ENCODE results near the gene MAGI2.
"Not testable (repeated sequence)": the region's sequence is repeated elsewhere in the genome, so short reads cannot be mapped to it uniquely, and the experiment has no call there.

Gene MAGI2

GRCh38 chr7:79055722-79056415 is 397.6 kb downstream of the MAGI2 start:
- DNase-seq (ENCODE audit: low read depth, low spot score), result no peak

DNA sequence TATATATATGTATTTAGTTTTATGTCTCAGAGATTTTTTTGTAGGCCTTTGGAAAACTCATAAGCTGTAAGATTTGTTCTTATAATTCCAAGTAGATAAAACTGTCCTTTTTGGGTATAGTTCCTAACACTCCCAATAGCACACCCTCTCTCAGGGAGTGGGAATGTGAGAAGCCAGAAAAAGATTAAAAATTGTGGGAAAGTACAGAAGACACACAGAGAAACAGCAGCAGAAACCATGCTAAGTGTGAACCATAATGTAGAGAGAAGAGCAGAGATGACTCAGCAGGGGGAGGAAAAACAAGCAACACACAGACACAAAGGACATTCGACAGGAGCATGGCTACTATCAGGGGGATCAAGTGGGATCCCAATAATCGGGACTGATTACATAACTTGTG is 401.6 kb downstream of the MAGI2 start:
- DNase-seq (ENCODE audit: low read depth, low spot score), result no peak

DNA sequence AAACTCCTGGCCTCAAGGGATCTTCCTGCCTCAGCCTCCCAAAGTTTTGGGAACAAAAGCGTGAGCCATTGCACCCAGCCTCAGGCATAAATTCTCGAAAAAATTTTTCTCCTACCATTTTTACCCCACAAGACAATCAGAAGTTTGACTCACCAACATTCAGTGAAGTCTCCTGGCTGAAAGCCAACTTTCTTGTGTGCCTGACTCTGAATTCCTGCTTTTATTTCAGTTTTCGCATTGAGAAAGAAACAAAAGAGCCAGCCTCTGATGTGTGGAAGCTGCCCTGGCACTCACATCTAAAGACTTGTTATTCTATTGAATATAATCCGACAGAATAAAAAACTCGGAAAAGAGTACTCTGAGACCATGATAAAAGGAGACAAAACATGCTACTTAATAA is 402.9 kb downstream of the MAGI2 start:
- no peak for DNase-seq (ENCODE audit: low read depth, low spot score)

GRCh38 chr7:79046061-79046460 is 407.4 kb downstream of the MAGI2 start:
- no peak for DNase-seq (ENCODE audit: low read depth, low spot score)

GRCh38 chr7:79037001-79037400 is 416.5 kb downstream of the MAGI2 start:
- DNase-seq (ENCODE audit: low read depth, low spot score), result no peak

GRCh38 chr7:79036356-79036755 is 417.1 kb downstream of the MAGI2 start:
- no peak for DNase-seq (ENCODE audit: low read depth, low spot score)

DNA sequence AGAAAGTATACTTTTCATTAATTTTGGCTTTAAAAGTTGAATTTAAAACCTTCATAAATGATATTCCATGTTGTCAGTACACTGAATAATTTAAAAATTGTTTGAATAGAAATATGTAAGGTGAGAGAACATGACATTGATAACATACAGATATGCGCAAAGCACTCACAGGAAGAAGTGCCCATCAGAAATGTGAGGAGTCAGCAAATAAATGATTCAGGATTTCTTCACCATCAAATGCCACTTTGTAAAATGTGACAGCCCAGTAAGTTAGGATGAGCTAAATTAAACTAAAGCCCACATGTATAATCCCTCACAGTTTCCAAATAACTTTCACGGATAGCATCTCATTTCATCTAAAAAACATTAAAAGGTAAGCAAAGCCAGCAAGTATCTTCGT is 417.6 kb downstream of the MAGI2 start:
- DNase-seq (ENCODE audit: low read depth, low spot score), result no peak

DNA sequence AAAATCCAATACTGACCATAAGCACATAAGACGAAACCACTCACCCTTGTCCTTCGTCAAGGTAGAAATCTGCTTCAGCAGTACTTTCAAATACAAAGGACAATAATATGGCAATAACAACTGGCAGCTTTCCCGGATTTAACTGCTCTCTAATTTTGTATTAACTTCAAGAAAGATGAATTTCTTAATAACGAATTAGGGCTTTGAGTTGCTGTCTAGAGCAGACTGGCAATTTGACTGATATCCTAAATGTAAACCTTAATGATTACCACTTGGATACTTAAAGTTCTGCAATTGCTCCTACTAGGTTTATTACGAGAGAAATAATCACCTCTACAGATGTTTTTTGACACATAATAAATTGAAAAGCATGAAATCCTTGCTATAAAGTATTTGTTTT is 418.7 kb downstream of the MAGI2 start:
- no peak for DNase-seq (ENCODE audit: low read depth, low spot score)

DNA sequence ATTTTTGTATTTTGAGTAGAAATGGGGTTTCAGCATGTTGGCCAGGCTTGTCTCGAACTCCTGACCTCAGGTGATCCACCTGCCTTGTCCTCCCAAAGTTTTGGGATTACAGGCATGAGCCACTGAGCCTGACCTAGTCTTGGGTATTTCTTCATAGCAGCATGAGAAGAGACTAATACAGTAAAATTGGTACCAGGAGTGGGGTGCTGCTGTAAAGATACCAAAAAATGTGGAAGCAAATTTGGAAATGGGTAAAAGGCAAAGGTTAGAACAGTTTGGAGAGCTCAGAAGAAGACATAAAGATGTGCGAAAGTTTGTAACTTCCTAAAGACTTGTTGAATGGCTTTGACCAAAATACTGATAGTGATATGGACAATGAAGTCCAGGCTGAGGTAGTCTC is 433.8 kb downstream of the MAGI2 start:
- not testable (repeated sequence) for DNase-seq (ENCODE audit: low read depth, low spot score)

DNA sequence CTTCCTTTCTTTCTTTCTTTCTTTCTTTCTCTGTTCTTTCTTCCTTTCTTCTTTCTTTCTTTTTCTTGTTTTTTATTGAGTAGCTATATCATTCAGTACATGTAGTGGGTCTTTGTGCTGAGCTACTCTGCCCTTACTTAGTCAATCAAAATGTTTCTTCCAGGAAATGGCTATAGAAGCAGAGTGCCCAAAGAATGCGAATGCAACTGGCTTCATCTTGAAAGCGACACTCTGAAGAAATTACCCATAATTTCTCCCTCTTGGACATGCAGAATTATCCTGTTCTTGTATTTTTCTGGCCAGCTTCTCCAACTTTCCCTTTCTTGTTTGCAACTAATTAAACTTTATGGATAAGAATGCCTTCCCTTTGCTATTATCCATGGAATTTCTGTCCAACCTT is 441.5 kb downstream of the MAGI2 start:
- no peak for DNase-seq (ENCODE audit: low read depth, low spot score)

GRCh38 chr7:79009647-79010046 is 443.8 kb downstream of the MAGI2 start:
- DNase-seq (ENCODE audit: low read depth, low spot score), result no peak

- DNase-seq (ENCODE audit: low read depth, low spot score), result no peak
These were observed 444.7 kb downstream of the MAGI2 start for GRCh38 chr7:79008786-79009185.

DNA sequence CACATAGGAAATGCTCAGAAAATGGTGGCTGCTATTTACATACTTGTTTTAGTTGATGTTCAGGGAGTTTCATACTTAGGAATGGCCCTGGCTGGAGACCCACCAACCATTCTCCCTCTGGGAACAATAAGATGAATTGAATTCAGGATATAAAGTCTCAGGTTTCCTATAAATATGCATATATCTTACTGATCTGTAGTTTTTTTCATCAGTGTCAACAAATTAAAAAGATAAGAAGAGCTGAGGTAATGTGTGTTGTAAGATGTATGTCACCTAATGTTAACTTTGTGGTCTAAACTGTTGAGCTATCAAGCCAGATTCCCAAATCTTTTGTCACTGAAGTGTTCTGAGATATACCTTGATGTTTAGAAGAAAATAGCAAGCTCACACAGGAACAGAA is 457.5 kb downstream of the MAGI2 start:
- DNase-seq (ENCODE audit: low read depth, low spot score), result no peak

DNA sequence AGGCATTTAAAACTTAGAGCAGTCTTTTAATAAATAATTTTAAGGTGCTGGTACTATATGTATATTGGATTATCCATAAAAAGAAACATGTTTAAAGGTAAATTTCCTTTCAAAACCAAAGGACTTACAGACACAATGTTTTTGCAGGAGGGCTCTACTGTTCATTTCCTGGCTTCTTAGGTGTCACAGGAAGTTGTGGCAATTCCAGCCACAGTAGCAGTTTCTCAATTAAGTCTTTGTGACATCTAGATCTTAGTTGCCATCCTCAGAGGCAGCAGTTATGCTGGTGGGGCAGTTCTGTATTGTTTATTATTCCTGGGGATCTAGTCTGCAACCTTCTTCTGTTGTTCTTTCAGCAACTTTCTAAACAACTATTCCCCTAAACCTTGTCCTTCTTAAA is 460.1 kb downstream of the MAGI2 start:
- no peak for DNase-seq (ENCODE audit: low read depth, low spot score)

GRCh38 chr7:78985509-78985908 is 468.0 kb downstream of the MAGI2 start:
- no peak for DNase-seq (ENCODE audit: low read depth, low spot score)

GRCh38 chr7:78983483-78983882 is 470.0 kb downstream of the MAGI2 start:
- DNase-seq (ENCODE audit: low read depth, low spot score), result no peak

- no peak for DNase-seq (ENCODE audit: low read depth, low spot score)
These were observed 483.0 kb downstream of the MAGI2 start for GRCh38 chr7:78970440-78970916.

DNA sequence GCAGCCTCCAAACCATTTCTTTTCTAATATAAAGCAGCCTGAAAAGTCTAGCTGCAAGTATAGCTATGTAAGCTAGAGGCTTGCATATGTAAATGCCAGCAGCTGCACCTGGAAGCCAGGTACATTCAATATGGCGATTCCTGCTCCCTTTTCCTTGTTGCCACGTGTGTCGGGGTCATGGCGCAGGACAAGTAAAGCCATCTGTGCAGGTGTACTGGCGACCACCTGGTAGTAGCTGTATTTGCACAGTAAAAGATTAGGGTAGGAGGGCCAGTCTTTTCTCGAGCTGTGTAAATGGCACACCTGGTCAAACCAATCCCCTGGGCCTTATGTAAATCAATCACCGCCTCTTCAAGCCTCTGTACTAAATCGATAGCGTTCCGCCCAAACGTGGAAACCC is 484.5 kb downstream of the MAGI2 start:
- no peak for DNase-seq (ENCODE audit: low read depth, low spot score)

DNA sequence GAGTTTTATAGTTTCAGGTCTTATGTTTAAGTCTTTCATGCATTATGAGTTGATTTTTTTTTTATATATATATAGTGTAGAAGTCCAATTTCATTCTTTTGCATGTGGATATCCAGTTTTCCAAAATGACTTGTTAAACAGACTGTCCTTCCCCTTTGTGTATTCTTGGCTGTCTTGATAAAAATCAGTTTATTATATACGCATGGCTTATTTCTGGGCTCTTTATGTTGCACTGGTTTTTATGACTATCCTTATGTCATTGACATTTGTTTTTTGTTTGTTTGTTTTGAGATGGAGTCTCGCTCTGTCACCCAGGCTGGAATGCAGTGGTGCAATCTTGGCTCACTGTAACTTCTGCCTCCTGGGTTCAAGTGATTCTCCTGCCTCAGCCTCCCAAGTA is 485.9 kb downstream of the MAGI2 start:
- DNase-seq (ENCODE audit: low read depth, low spot score), result not testable (repeated sequence)

- DNase-seq (ENCODE audit: low read depth, low spot score), result no peak
These were observed 486.4 kb downstream of the MAGI2 start for GRCh38 chr7:78967046-78967445.

DNA sequence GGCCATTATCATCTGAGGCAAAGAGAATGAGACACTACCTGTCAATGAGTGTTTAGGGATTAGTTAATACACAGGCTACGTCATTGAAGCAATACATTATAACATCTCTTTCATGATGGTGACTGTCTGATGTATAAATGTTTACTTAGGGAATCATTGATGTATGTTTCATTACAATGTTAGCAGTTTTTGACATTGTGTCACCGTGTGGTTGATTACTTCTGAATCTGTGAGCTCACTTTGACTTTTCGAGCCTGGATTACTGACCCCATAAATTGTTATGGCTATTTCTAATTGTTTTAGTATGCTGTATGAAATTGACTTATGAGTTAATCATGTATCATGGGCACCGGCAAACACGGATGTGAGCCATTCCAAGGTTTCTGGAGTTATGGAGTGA is 494.0 kb downstream of the MAGI2 start:
- DNase-seq (ENCODE audit: low read depth, low spot score), result no peak

GRCh38 chr7:78955329-78955728 is 498.1 kb downstream of the MAGI2 start:
- DNase-seq (ENCODE audit: low read depth, low spot score), result no peak

- DNase-seq (ENCODE audit: low read depth, low spot score), result no peak
These were observed 499.6 kb downstream of the MAGI2 start for GRCh38 chr7:78953726-78954363.

DNA sequence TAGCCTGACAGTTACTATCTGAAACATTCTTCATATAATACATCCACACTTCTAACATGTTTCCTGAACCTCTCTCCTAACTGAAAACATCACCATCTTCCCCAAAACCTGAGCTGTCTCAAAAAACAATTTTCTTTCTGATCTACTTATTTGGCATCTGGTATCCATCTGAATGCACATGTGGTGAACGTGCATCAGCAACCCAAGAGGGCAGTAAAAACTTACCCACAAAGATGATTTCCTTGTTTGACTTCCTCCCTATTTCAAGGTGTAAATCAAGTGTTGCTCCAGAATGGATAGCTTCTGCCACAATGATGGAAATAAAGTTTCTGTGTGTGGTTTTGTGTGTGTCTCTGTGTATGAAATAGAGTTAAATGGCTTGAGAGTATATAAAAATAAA is 500.4 kb downstream of the MAGI2 start:
- DNase-seq (ENCODE audit: low read depth, low spot score), result no peak
